H1 (cell line): Measurements from ENCODE around the gene MIB2. TPM values are rescaled to one million over a fixed set of nuclear protein-coding genes. Genes with fewer than 3 reads are reported as not detected.
"Not testable (repeated sequence)": the region's sequence is repeated elsewhere in the genome, so short reads cannot be mapped to it uniquely, and the experiment has no call there.

ENCODE experiments used
- CTCF ChIA-PET: fragments of 300-600 bp; sonication (Branson Sonifier 250); formaldehyde crosslinking; loops from one replicate; lab custom pipeline; 2021; ENCODE audit not compliant: partially characterized antibody; lab: Charles Lee
- POLR2A ChIA-PET: fragments of 300-600 bp; sonication (Branson Sonifier 250); formaldehyde crosslinking; loops from one replicate; lab custom pipeline; 2021; ENCODE audit warnings: inconsistent platforms; ENCODE audit not compliant: partially characterized antibody; lab: Charles Lee
- DNase-seq, 2 experiments: peaks; one replicate each; pipeline versions ENCODE4 v3.0.0 to v3.0.0-alpha.2; 2010 to 2022; ENCODE audit warnings: low spot score in 2 of 2, low read depth in 1 of 2, mixed read lengths in 1 of 2
- FAIRE-seq: peaks from 2 replicates; lab custom pipeline; 2011; peaks lifted over from hg19 to GRCh38; lab: Jason Lieb, UNC
- H2AFZ ChIP-seq: 2 replicates; pipeline ENCODE4 v1.8.1; 2012; ENCODE audit warnings: low read length, inconsistent platforms
- H2AK5ac ChIP-seq: 2 replicates; pipeline ENCODE4 v1.6.1; 2013; ENCODE audit warnings: low read depth, low read length
- H2BK120ac ChIP-seq: replicated peaks from 2 replicates; pipeline ENCODE3; 2013; ENCODE audit warnings: low read depth, low read length, inconsistent platforms
- H2BK12ac ChIP-seq: 2 replicates; pipeline ENCODE4 v1.6.1; 2013; ENCODE audit warnings: low read depth, low read length
- H2BK15ac ChIP-seq: 2 replicates; pipeline ENCODE4 v1.6.1; 2013; ENCODE audit warnings: low read length
- H2BK20ac ChIP-seq: 2 replicates; pipeline ENCODE4 v1.6.1; 2013; ENCODE audit warnings: low read length
- H2BK5ac ChIP-seq: 2 replicates; pipeline ENCODE4 v1.6.1; 2013; ENCODE audit warnings: low read depth, low read length
- H3K14ac ChIP-seq: 2 replicates; pipeline ENCODE4 v1.6.1; 2013; ENCODE audit warnings: inconsistent platforms; ENCODE audit not compliant: insufficient read length
- H3K18ac ChIP-seq: 2 replicates; pipeline ENCODE4 v1.6.1; 2013; ENCODE audit warnings: low read length; ENCODE audit errors: extremely low read depth
- H3K23ac ChIP-seq: 2 replicates; pipeline ENCODE4 v1.6.1; 2013; ENCODE audit warnings: inconsistent platforms; ENCODE audit not compliant: insufficient read length
- H3K23me2 ChIP-seq: 2 replicates; pipeline ENCODE4 v1.6.1; 2013; ENCODE audit warnings: low read depth, low read length
- H3K27ac ChIP-seq: 2 replicates; pipeline ENCODE4 v1.6.1; 2011; ENCODE audit warnings: low read depth, low read length, inconsistent platforms
- H3K27me3 ChIP-seq, 4 experiments: replicated peaks in 1 of 4; 1 replicate in 1 of 4; 2 replicates in 3 of 4; pipeline versions ENCODE4 v1.6.1 to v1.8.1; 2011 to 2013; ENCODE audit warnings: low read length in 3 of 4, mild to moderate bottlenecking in 3 of 4, inconsistent platforms in 2 of 4, mixed read lengths in 2 of 4, moderate library complexity in 1 of 4; ENCODE audit not compliant: control insufficient read depth in 3 of 4, insufficient read depth in 3 of 4; ENCODE audit errors: extremely low read depth in 1 of 4
- H3K36me3 ChIP-seq, 4 experiments: 2 replicates each; pipeline versions ENCODE4 v1.6.1 to v1.8.1; 2011 to 2013; ENCODE audit warnings: mild to moderate bottlenecking in 4 of 4, low read length in 3 of 4, moderate library complexity in 2 of 4, control low read depth in 1 of 4, inconsistent platforms in 1 of 4; ENCODE audit not compliant: insufficient read depth in 4 of 4, control insufficient read depth in 2 of 4
- H3K4ac ChIP-seq: replicated peaks from 2 replicates; pipeline ENCODE3; 2013; ENCODE audit warnings: low read length, low read depth, mixed read lengths, inconsistent platforms; ENCODE audit not compliant: insufficient read length
- H3K4me1 ChIP-seq, 4 experiments: replicated peaks in 1 of 4; 1 replicate in 1 of 4; 2 replicates in 3 of 4; pipeline versions ENCODE4 v1.6.1 to v1.8.1; 2011 to 2013; ENCODE audit warnings: low read length in 3 of 4, inconsistent platforms in 2 of 4, mixed read lengths in 1 of 4; ENCODE audit not compliant: insufficient read depth in 4 of 4, control insufficient read depth in 3 of 4
- H3K4me2 ChIP-seq, 2 experiments: 2 replicates each; pipeline versions ENCODE4 v1.6.1 to v1.8.1; 2011 to 2013; ENCODE audit warnings: low read depth in 2 of 2, low read length in 2 of 2, control low read depth in 1 of 2, inconsistent platforms in 1 of 2, mild to moderate bottlenecking in 1 of 2; ENCODE audit not compliant: insufficient read depth in 1 of 2
- H3K4me3 ChIP-seq, 4 experiments: fragments of 200-600, 300-600 bp in 1 of 4; sonication (generic), shearing (Covaris generic), sonication (Bioruptor Twin) in 1 of 4; 2 replicates each; pipeline versions ENCODE4 v1.5.1 to v1.8.1; 2011 to 2016; ENCODE audit warnings: low read length in 4 of 4, low read depth in 3 of 4, control low read depth in 2 of 4, inconsistent platforms in 2 of 4, mild to moderate bottlenecking in 2 of 4, mixed read lengths in 1 of 4, moderate library complexity in 1 of 4; ENCODE audit not compliant: insufficient read depth in 2 of 4; ENCODE audit errors: extremely low read depth in 1 of 4
- H3K56ac ChIP-seq: replicated peaks from 2 replicates; pipeline ENCODE3; 2013; ENCODE audit warnings: low read depth, mild to moderate bottlenecking, mixed read lengths, low read length, inconsistent platforms; ENCODE audit not compliant: insufficient read length
- H3K79me1 ChIP-seq: 2 replicates; pipeline ENCODE4 v1.6.1; 2013; ENCODE audit warnings: low read depth, low read length, control low read depth
- H3K79me2 ChIP-seq, 2 experiments: 2 replicates each; pipeline versions ENCODE4 v1.6.1 to v1.8.1; 2012 to 2013; ENCODE audit warnings: low read length in 2 of 2, mild to moderate bottlenecking in 2 of 2, inconsistent platforms in 1 of 2; ENCODE audit not compliant: insufficient read depth in 2 of 2, control insufficient read depth in 1 of 2
- H3K9ac ChIP-seq, 4 experiments: replicated peaks in 1 of 4; 1 replicate in 1 of 4; 2 replicates in 3 of 4; pipeline versions ENCODE4 v1.6.1 to v1.8.1; 2011 to 2013; ENCODE audit warnings: low read depth in 3 of 4, low read length in 3 of 4, control low read depth in 2 of 4, mild to moderate bottlenecking in 2 of 4, moderate library complexity in 2 of 4, inconsistent platforms in 1 of 4; ENCODE audit errors: extremely low read depth in 1 of 4
- H3K9me3 ChIP-seq, 2 experiments: 2 replicates each; pipeline versions ENCODE4 v1.6.1 to v1.8.1; 2012 to 2013; ENCODE audit warnings: mild to moderate bottlenecking in 2 of 2, moderate library complexity in 2 of 2, control low read depth in 1 of 2, inconsistent platforms in 1 of 2, low read depth in 1 of 2, low read length in 1 of 2, mixed read lengths in 1 of 2; ENCODE audit not compliant: insufficient read depth in 2 of 2
- H4K20me1 ChIP-seq, 2 experiments: replicated peaks in 1 of 2; 2 replicates each; pipeline versions ENCODE3 to v1.8.1; 2011 to 2013; ENCODE audit warnings: inconsistent platforms in 2 of 2, low read length in 2 of 2, mild to moderate bottlenecking in 1 of 2; ENCODE audit not compliant: insufficient read depth in 2 of 2, control insufficient read depth in 1 of 2
- H4K5ac ChIP-seq: 2 replicates; pipeline ENCODE4 v1.6.1; 2013; ENCODE audit warnings: low read length, low read depth, mixed read lengths, inconsistent platforms; ENCODE audit not compliant: insufficient read length
- H4K8ac ChIP-seq: 2 replicates; pipeline ENCODE4 v1.8.0; 2013; ENCODE audit warnings: mild to moderate bottlenecking, moderate library complexity, low read length, inconsistent platforms; ENCODE audit not compliant: insufficient read depth; ENCODE audit errors: extremely low read depth
- H4K91ac ChIP-seq: replicated peaks from 2 replicates; pipeline ENCODE3; 2013; ENCODE audit warnings: low read length, mixed read lengths, inconsistent platforms; ENCODE audit not compliant: insufficient read length
- ASH2L ChIP-seq: fragments of 200-600, 300-600 bp; sonication (generic); IDR thresholded peaks from one replicate; pipeline ENCODE4 v1.7.1; 2017; ENCODE audit warnings: low read length
- CREB1 ChIP-seq: IDR thresholded peaks from 2 replicates; pipeline ENCODE4 v1.6.1; 2012; ENCODE audit warnings: inconsistent platforms
- KDM4A ChIP-seq: IDR thresholded peaks from one replicate; pipeline ENCODE4 v1.7.1; 2012; ENCODE audit warnings: low read depth, mild to moderate bottlenecking, moderate library complexity, low read length, inconsistent platforms; ENCODE audit not compliant: severe bottlenecking
- KDM5A ChIP-seq: fragments of 200-600 bp; IDR thresholded peaks from 2 replicates; pipeline ENCODE4 v1.7.1; 2012; ENCODE audit warnings: mild to moderate bottlenecking, low read length, inconsistent platforms, mixed read lengths
- RBBP5 ChIP-seq: IDR thresholded peaks from 2 replicates; pipeline ENCODE4 v1.7.1; 2012; ENCODE audit warnings: low read depth, mild to moderate bottlenecking, inconsistent platforms, low read length, moderate library complexity, borderline replicate concordance
- TAF7 ChIP-seq: optimal IDR thresholded peaks from 2 replicates; pipeline ENCODE3; 2011; ENCODE audit warnings: low read depth, mild to moderate bottlenecking, inconsistent platforms, low read length, moderate library complexity, borderline replicate concordance
- WGBS, 2 experiments: shearing (Covaris generic) in 1 of 2; methylation state at CpG; one replicate each; pipeline versions ENCODE4 v1.1.6 to v1.1.7; 2013 to 2015; ENCODE audit warnings: low lambda C conversion rate in 2 of 2, mixed read lengths in 2 of 2, inconsistent platforms in 1 of 2, low coverage in 1 of 2, missing lambda C conversion rate in 1 of 2; ENCODE audit not compliant: insufficient replicate concordance in 2 of 2, insufficient coverage in 1 of 2, insufficient read length in 1 of 2; ENCODE audit errors: extremely low coverage in 1 of 2, missing lambda C conversion rate in 1 of 2; 5-methylcytosine and 5-hydroxymethylcytosine counted together
- polyA plus RNA-seq, 7 experiments: library from polyadenylated mRNA; depleted of rRNA in 3 of 7; stranded (reverse) in 5 of 7; unstranded in 2 of 7; fragments of >200 nt in 5 of 7; fragments of 200-250 nt in 2 of 7; gene quantifications; 1 replicate in 5 of 7; 2 replicates in 1 of 7; 4 replicates in 1 of 7; pipeline versions ENCODE4 v1.2.1 to v1.2.3, GENCODE V29; 2011 to 2013; ENCODE audit warnings: missing spikeins in 2 of 7, mixed read lengths in 2 of 7
- total RNA-seq: library from RNA; stranded (reverse); fragmentation: NEBNext Ultra II Directional; extraction: Animal tissue kit (Norgen Biotek cat#: 25700); gene quantifications from 2 replicates; pipeline ENCODE4 v1.2.1, GENCODE V29; 2021
- TF ChIP-seq, protein P1 (sequence below), 3 experiments: IDR thresholded peaks; 1 replicate in 2 of 3; 2 replicates in 1 of 3; pipeline versions ENCODE4 v1.5.1 to v1.6.1; 2011; ENCODE audit warnings: low read length in 3 of 3, mild to moderate bottlenecking in 3 of 3, inconsistent platforms in 2 of 3, low read depth in 1 of 3, moderate library complexity in 1 of 3; ENCODE audit not compliant: insufficient read depth in 1 of 3; ENCODE audit errors: control extremely low read depth in 1 of 3

The MIB2 gene
- total and polyA plus RNA-seq, 2 of the 8 experiments (the other 6 are each of a cell fraction or from before 2014, with no cell fraction given), result 32.5 to 60.0 TPM

GRCh38 chr1:1658583-1659549, 43.6 kb downstream of the MIB2 start, which contains the start of gene CDK11B:
CDK11B (minus strand) TSS chr1:1659004; CDS start chr1:1657485, 1,519 bp downstream.
- H3K4ac ChIP-seq, result peak within 1 kb of the TSS; percentile 94
- peak within 1 kb of the TSS; percentile 13 to 64 for H3K4me2 ChIP-seq
- H3K9me3 ChIP-seq, H2AK5ac ChIP-seq, H3K23ac ChIP-seq, H2BK15ac ChIP-seq, H3K79me2 ChIP-seq, CTCF ChIA-PET, H4K20me1 ChIP-seq, H3K14ac ChIP-seq, H3K79me1 ChIP-seq, H3K23me2 ChIP-seq, H3K27me3 ChIP-seq, H3K4me1 ChIP-seq, H2BK120ac ChIP-seq, H2BK20ac ChIP-seq: not testable (repeated sequence)
- peak within 1 kb of the TSS; percentile 63 to 81 (median 69) for H3K4me3 ChIP-seq
- 2% methylated on average over 58 of the region's 96 CpGs; no CpG with 5 or more reads in 1 of the 2 experiments for WGBS, 2 experiments
- peak within 1 kb of the TSS; percentile 75; the same call in 1 of the 2 replicates for H2AFZ ChIP-seq
- H4K8ac ChIP-seq, result peak within 1 kb of the TSS; percentile 99
- peaks cover 3 to 20% (median 12%) of the 10 kb centered on the region in 4 experiments for H3K36me3 ChIP-seq
- peak within 1 kb of the TSS; percentile 81 for H4K91ac ChIP-seq
- peak within 1 kb of the TSS; percentile 98 for H3K27ac ChIP-seq
- peak within 1 kb of the TSS; percentile 100 for H4K5ac ChIP-seq
- peak within 1 kb of the TSS; percentile 99 for H2BK5ac ChIP-seq
- peak within 1 kb of the TSS; percentile 98 for H3K18ac ChIP-seq
- DNase-seq (peak; percentile 76 to 94), FAIRE-seq (peak; percentile 71)
- POLR2A ChIA-PET, result interaction anchor here (0.9 to 1.2 kb wide), 2 partner anchors 12 to 61 kb away, joined by 3 read pairs; no protein-coding TSS in a partner anchor
- peak within 1 kb of the TSS; percentile 95; the same call in 1 of the 2 replicates for H2BK12ac ChIP-seq
- H3K56ac ChIP-seq, result peak within 1 kb of the TSS; percentile 69
- peak within 1 kb of the TSS; percentile 14 to 96 (median 91) for H3K9ac ChIP-seq
- TF ChIP-seq KDM5A (peak; percentile 73), ASH2L (peak; percentile 66), KDM4A (peak; percentile 85), RBBP5 (peak; percentile 80; the same call in 1 of the 2 replicates), CREB1 (peak; percentile 96), TAF7 (peak; percentile 56)
- TF ChIP-seq, protein P1, sequence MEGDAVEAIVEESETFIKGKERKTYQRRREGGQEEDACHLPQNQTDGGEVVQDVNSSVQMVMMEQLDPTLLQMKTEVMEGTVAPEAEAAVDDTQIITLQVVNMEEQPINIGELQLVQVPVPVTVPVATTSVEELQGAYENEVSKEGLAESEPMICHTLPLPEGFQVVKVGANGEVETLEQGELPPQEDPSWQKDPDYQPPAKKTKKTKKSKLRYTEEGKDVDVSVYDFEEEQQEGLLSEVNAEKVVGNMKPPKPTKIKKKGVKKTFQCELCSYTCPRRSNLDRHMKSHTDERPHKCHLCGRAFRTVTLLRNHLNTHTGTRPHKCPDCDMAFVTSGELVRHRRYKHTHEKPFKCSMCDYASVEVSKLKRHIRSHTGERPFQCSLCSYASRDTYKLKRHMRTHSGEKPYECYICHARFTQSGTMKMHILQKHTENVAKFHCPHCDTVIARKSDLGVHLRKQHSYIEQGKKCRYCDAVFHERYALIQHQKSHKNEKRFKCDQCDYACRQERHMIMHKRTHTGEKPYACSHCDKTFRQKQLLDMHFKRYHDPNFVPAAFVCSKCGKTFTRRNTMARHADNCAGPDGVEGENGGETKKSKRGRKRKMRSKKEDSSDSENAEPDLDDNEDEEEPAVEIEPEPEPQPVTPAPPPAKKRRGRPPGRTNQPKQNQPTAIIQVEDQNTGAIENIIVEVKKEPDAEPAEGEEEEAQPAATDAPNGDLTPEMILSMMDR (IDR thresholded peaks at IDR 0.05; ENCODE audit: control extremely low read depth in 1 of 3, insufficient read depth in 1 of 3, low read depth in 1 of 3, low read length in 3 of 3), result peak in 1 of 3 experiments; percentile 30; a peak in 1 of 4 replicates
